Measurements from ENCODE around the gene ITGBL1. TPM values are rescaled to one million over a fixed set of nuclear protein-coding genes. Genes with fewer than 3 reads are reported as not detected.

Gene ITGBL1
- total RNA-seq, 1 experiment from 2014 or later: not detected

GRCh38 chr13:101408992-101409656 lies 43.4 kb upstream of the ITGBL1 start:
- BruUV-seq (replicated peaks): no TSS peak
- Mint-ChIP-seq H3K9me3 (ENCODE audit: unreplicated experiment) (no peaks in the 10 kb centered on the region), H3K27me3 (ENCODE audit: insufficient read depth, unreplicated experiment) (peaks cover 12% of the 10 kb centered on the region), H3K36me3 (ENCODE audit: insufficient read depth, unreplicated experiment) (no peaks in the 10 kb centered on the region), H3K4me1 (ENCODE audit: low read depth, unreplicated experiment) (no peaks in the 10 kb centered on the region), H3K27ac (ENCODE audit: unreplicated experiment) (no peak overlapping the region), H3K4me3 (ENCODE audit: unreplicated experiment) (no peak overlapping the region)
- H3K4me1 ChIP-seq: no peaks in the 10 kb centered on the region
- H3K4me3 ChIP-seq (ENCODE audit: low read depth, low read length): no peak overlapping the region
- DNase-seq: no peak
- H3K36me3 ChIP-seq (ENCODE audit: control insufficient read depth, insufficient read depth, low read length): no peaks in the 10 kb centered on the region
- ChIA-PET CTCF (no interaction called here), POLR2A (no interaction called here)
- no peaks in the 10 kb centered on the region for H3K27me3 ChIP-seq (replicated peaks; ENCODE audit: control insufficient read depth, insufficient read depth, low read length)
- intact Hi-C loops (cut with micrococcal nuclease; ENCODE audit: unreplicated experiment): no loop called here
- TF ChIP-seq CTCF (IDR thresholded peaks at IDR 0.05; ENCODE audit: insufficient read depth in 1 of 2, low read depth in 1 of 2, low read length in 1 of 2, severe bottlenecking in 1 of 2, unreplicated experiment in 1 of 2): no peak
- no peaks in the 10 kb centered on the region for H3K9me3 ChIP-seq

DNA sequence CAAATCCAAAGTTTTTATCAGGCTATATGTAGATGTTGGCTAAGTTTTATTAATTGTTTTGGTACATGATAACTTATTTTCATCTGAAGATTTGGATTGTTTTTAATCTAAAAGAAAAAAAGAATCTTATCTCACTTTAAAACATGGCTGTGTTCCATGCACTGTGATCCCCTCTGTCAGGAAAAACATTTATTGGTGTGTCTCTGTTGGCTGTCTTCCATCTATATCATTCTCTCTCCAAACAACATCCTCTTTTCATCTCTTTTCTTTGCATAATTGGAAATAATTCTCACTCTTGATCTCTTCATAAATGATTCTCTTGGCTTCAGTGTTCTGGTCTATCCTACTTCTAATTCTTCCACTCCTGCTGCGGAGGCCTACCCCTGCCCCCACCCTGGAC lies 40.4 kb upstream of the ITGBL1 start:
- Histone ChIP-seq H3K4me1 (no peaks in the 10 kb centered on the region), H3K36me3 (ENCODE audit: control insufficient read depth, insufficient read depth, low read length) (no peaks in the 10 kb centered on the region), H3K4me3 (ENCODE audit: low read depth, low read length) (no peak overlapping the region), H3K9me3 (no peaks in the 10 kb centered on the region), H3K27me3 (replicated peaks; ENCODE audit: control insufficient read depth, insufficient read depth, low read length) (no peaks in the 10 kb centered on the region)
- H3K27me3 Mint-ChIP-seq (ENCODE audit: insufficient read depth, unreplicated experiment): peaks cover 7% of the 10 kb centered on the region
- ChIA-PET CTCF (no interaction called here), POLR2A (no interaction called here)
- no peaks in the 10 kb centered on the region for H3K4me1 Mint-ChIP-seq (ENCODE audit: low read depth, unreplicated experiment)
- intact Hi-C loops (cut with micrococcal nuclease; ENCODE audit: unreplicated experiment): no loop called here
- H3K9me3 Mint-ChIP-seq (ENCODE audit: unreplicated experiment): no peaks in the 10 kb centered on the region
- H3K27ac Mint-ChIP-seq (ENCODE audit: unreplicated experiment): no peak overlapping the region
- no peaks in the 10 kb centered on the region for H3K36me3 Mint-ChIP-seq (ENCODE audit: insufficient read depth, unreplicated experiment)
- TF ChIP-seq CTCF (IDR thresholded peaks at IDR 0.05; ENCODE audit: insufficient read depth in 1 of 2, low read depth in 1 of 2, low read length in 1 of 2, severe bottlenecking in 1 of 2, unreplicated experiment in 1 of 2): no peak
- DNase-seq: no peak
- no TSS peak for BruUV-seq (replicated peaks)
- H3K4me3 Mint-ChIP-seq (ENCODE audit: unreplicated experiment): no peak overlapping the region

GRCh38 chr13:101415358-101416174 lies 36.9 kb upstream of the ITGBL1 start:
- CTCF ChIA-PET: no interaction called here
- H3K4me1 ChIP-seq: no peaks in the 10 kb centered on the region
- Mint-ChIP-seq H3K36me3 (ENCODE audit: insufficient read depth, unreplicated experiment) (no peaks in the 10 kb centered on the region), H3K27me3 (ENCODE audit: insufficient read depth, unreplicated experiment) (no peaks in the 10 kb centered on the region), H3K9me3 (ENCODE audit: unreplicated experiment) (no peaks in the 10 kb centered on the region), H3K4me1 (ENCODE audit: low read depth, unreplicated experiment) (no peaks in the 10 kb centered on the region), H3K27ac (ENCODE audit: unreplicated experiment) (no peak overlapping the region), H3K4me3 (ENCODE audit: unreplicated experiment) (no peak overlapping the region)
- no peaks in the 10 kb centered on the region for H3K36me3 ChIP-seq (ENCODE audit: control insufficient read depth, insufficient read depth, low read length)
- no peaks in the 10 kb centered on the region for H3K9me3 ChIP-seq
- no peaks in the 10 kb centered on the region for H3K27me3 ChIP-seq (replicated peaks; ENCODE audit: control insufficient read depth, insufficient read depth, low read length)
- DNase-seq: no peak
- BruUV-seq (replicated peaks): no TSS peak
- POLR2A ChIA-PET: no interaction called here
- intact Hi-C loops (cut with micrococcal nuclease; ENCODE audit: unreplicated experiment): no loop called here
- no peak overlapping the region for H3K4me3 ChIP-seq (ENCODE audit: low read depth, low read length)
- no peak for TF ChIP-seq CTCF (IDR thresholded peaks at IDR 0.05; ENCODE audit: insufficient read depth in 1 of 2, low read depth in 1 of 2, low read length in 1 of 2, severe bottlenecking in 1 of 2, unreplicated experiment in 1 of 2)

All from Caco-2 (cell line).